HG02943 (cell line): ENCODE results near the gene IFNK.

Source experiments
- ATAC-seq: cut with Tn5 transposase; IDR thresholded peaks from one replicate; pipeline ENCODE4 v1.9.1; 2021; ENCODE audit warnings: mild to moderate bottlenecking, low read depth, moderate library complexity; ENCODE audit not compliant: unreplicated experiment

The IFNK gene

GRCh38 chr9:27572061-27572460 is 48.0 kb downstream of the IFNK start:
- ATAC-seq, result no peak

- ATAC-seq, result peak; percentile 32
Measured at GRCh38 chr9:27572566-27572917, 48.5 kb downstream of the IFNK start.

- peak; percentile 67 for ATAC-seq
Measured at GRCh38 chr9:27572918-27573633, 49.0 kb downstream of the IFNK start, which contains the start of gene C9orf72. TSS of gene C9orf72 (minus strand) at chr9:27573481. CDS start at chr9:27567120, 6,361 bp downstream.

GRCh38 chr9:27573634-27574590 is 49.8 kb downstream of the IFNK start:
- ATAC-seq, result peak; percentile 94
